Smooth muscle cell of the umbilical artery (primary cell): ENCODE measurements around the gene BNIP5. TPM values are rescaled to one million over a fixed set of nuclear protein-coding genes. Genes with fewer than 3 reads are reported as not detected.

Experiments used
- total RNA-seq: library from RNA; depleted of rRNA; stranded (reverse); fragments of >200 nt; gene quantifications from 2 replicates; pipeline ENCODE4 v1.2.3, GENCODE V29; 2014

Gene BNIP5
- total RNA-seq: not detected in 2 replicates

GRCh38 chr6:36336779-36337241, at the start of gene BNIP5:
Gene BNIP5, minus strand, starts transcription at chr6:36336888. Its CDS starts 6,198 bp downstream, at chr6:36330690.

GRCh38 chr6:36269834-36270705, 66.6 kb downstream of the BNIP5 start, which contains the start of gene PNPLA1:
Gene PNPLA1, plus strand, starts transcription at chr6:36270060. Its CDS starts 400 bp downstream, at chr6:36270460.

Other genes starting within 250 kb of the BNIP5 start
- gene MAPK13, start 206.4 kb downstream of the BNIP5 start, total RNA-seq: 11.0 and 16.4 TPM in 2 replicates
- gene BRPF3, start 140.1 kb downstream of the BNIP5 start, total RNA-seq: 13.4 and 23.5 TPM in 2 replicates
- gene PNPLA1, start 66.8 kb downstream of the BNIP5 start, total RNA-seq: 0.05 TPM in 1 of 2 replicates, not detected in the other
- gene ETV7, start 50.8 kb upstream of the BNIP5 start, total RNA-seq: 0.28 TPM in 1 of 2 replicates, not detected in the other
- not detected in 2 replicates for gene PXT1, start 106.0 kb upstream of the BNIP5 start, total RNA-seq
- 63.5 and 114 TPM in 2 replicates for gene KCTD20, start 106.1 kb upstream of the BNIP5 start, total RNA-seq
- 19.6 and 26.4 TPM in 2 replicates for gene STK38, start 210.6 kb upstream of the BNIP5 start, total RNA-seq